ENCODE data around the gene MARK3. TPM values are rescaled to one million over a fixed set of nuclear protein-coding genes. Genes with fewer than 3 reads are reported as not detected.

The MARK3 gene
- total and polyA plus RNA-seq, 5 donors from 2014 or later, result 33.5 to 147 (median 37.6) TPM

GRCh38 chr14:103528587-103529382, 143.6 kb downstream of the MARK3 start, which contains the start of gene TRMT61A:
Gene TRMT61A (plus strand): TSS chr14:103529196. CDS start chr14:103529979, 783 bp downstream.
- H3K27me3 ChIP-seq (ENCODE audit: control insufficient read depth, insufficient read depth, low read length), result no peaks in the 10 kb centered on the region
- H3K4me1 ChIP-seq (ENCODE audit: control insufficient read depth, insufficient read depth, low read length, poor library complexity, severe bottlenecking), result peaks cover 29% of the 10 kb centered on the region
- H3K36me3 ChIP-seq (ENCODE audit: control insufficient read depth, insufficient read depth, low read length), result no peaks in the 10 kb centered on the region
- ATAC-seq (ENCODE audit: low read depth in 2 of 2) (peak; percentile 78 to 81), DNase-seq (peak; percentile 73 to 84 (median 78))
- no peaks in the 10 kb centered on the region for H3K36me3 Mint-ChIP-seq
- no peaks in the 10 kb centered on the region for H3K9me3 ChIP-seq (ENCODE audit: control insufficient read depth in 2 of 2, low read length in 2 of 2)
- peaks cover 22% of the 10 kb centered on the region for H3K27me3 Mint-ChIP-seq
- peak within 1 kb of the TSS; percentile 92 to 98 (median 97) for H3K27ac Mint-ChIP-seq
- peak within 1 kb of the TSS; percentile 90 to 95 (median 91) for H3K4me3 Mint-ChIP-seq
- peaks cover 0 to 3% (median 0%) of the 10 kb centered on the region in 7 donors for H3K9me3 Mint-ChIP-seq
- peak within 1 kb of the TSS; percentile 83 for H3K27ac ChIP-seq (ENCODE audit: insufficient read depth, low read length, poor library complexity, severe bottlenecking)
- peak within 1 kb of the TSS; percentile 78 for H3K4me3 ChIP-seq (ENCODE audit: low read depth, low read length)
- peaks cover 0 to 46% (median 14%) of the 10 kb centered on the region in 4 donors for H3K4me1 Mint-ChIP-seq

GRCh38 chr14:103529383-103530365, 144.5 kb downstream of the MARK3 start:
- H3K36me3 Mint-ChIP-seq, result no peaks in the 10 kb centered on the region
- H3K4me1 Mint-ChIP-seq, result peaks cover 0 to 46% (median 14%) of the 10 kb centered on the region in 4 donors
- H3K36me3 ChIP-seq (ENCODE audit: control insufficient read depth, insufficient read depth, low read length), result no peaks in the 10 kb centered on the region
- peak overlapping the region; percentile 90 to 95 (median 91) for H3K4me3 Mint-ChIP-seq
- H3K27ac Mint-ChIP-seq, result peak overlapping the region; percentile 92 to 98 (median 97)
- peaks cover 29% of the 10 kb centered on the region for H3K4me1 ChIP-seq (ENCODE audit: control insufficient read depth, insufficient read depth, low read length, poor library complexity, severe bottlenecking)
- no peak for DNase-seq
- H3K27me3 Mint-ChIP-seq, result peaks cover 13% of the 10 kb centered on the region
- peak overlapping the region; percentile 83 for H3K27ac ChIP-seq (ENCODE audit: insufficient read depth, low read length, poor library complexity, severe bottlenecking)
- peak overlapping the region; percentile 78 for H3K4me3 ChIP-seq (ENCODE audit: low read depth, low read length)
- no peak for ATAC-seq (ENCODE audit: low read depth in 2 of 2)
- no peaks in the 10 kb centered on the region for H3K9me3 ChIP-seq (ENCODE audit: control insufficient read depth in 2 of 2, low read length in 2 of 2)
- H3K9me3 Mint-ChIP-seq, result peaks cover 0 to 3% (median 0%) of the 10 kb centered on the region in 7 donors
- H3K27me3 ChIP-seq (ENCODE audit: control insufficient read depth, insufficient read depth, low read length), result no peaks in the 10 kb centered on the region

- Mint-ChIP-seq H3K36me3 (no peaks in the 10 kb centered on the region), H3K4me1 (peaks cover 0 to 46% (median 14%) of the 10 kb centered on the region in 4 donors), H3K27me3 (peaks cover 9% of the 10 kb centered on the region), H3K27ac (peak overlapping the region in 2 of 3 donors; percentile 62 to 92), H3K4me3 (peak overlapping the region; percentile 73 to 95 (median 91)), H3K9me3 (peaks cover 0 to 3% (median 0%) of the 10 kb centered on the region in 7 donors)
- H3K9me3 ChIP-seq (ENCODE audit: control insufficient read depth in 2 of 2, low read length in 2 of 2), result no peaks in the 10 kb centered on the region
- H3K27me3 ChIP-seq (ENCODE audit: control insufficient read depth, insufficient read depth, low read length), result no peaks in the 10 kb centered on the region
- H3K4me1 ChIP-seq (ENCODE audit: control insufficient read depth, insufficient read depth, low read length, poor library complexity, severe bottlenecking), result peaks cover 29% of the 10 kb centered on the region
- DNase-seq (no peak), ATAC-seq (ENCODE audit: low read depth in 2 of 2) (no peak)
- no peak overlapping the region for H3K4me3 ChIP-seq (ENCODE audit: low read depth, low read length)
- H3K27ac ChIP-seq (ENCODE audit: insufficient read depth, low read length, poor library complexity, severe bottlenecking), result no peak overlapping the region
- H3K36me3 ChIP-seq (ENCODE audit: control insufficient read depth, insufficient read depth, low read length), result no peaks in the 10 kb centered on the region
These were observed 145.2 kb downstream of the MARK3 start for GRCh38 chr14:103530390-103530789.

GRCh38 chr14:103530831-103531230, 145.6 kb downstream of the MARK3 start:
- no peak for DNase-seq
- H3K4me3 Mint-ChIP-seq, result peak overlapping the region; percentile 73 to 95 (median 91)

GRCh38 chr14:103531421-103532215, 146.4 kb downstream of the MARK3 start:
- no peaks in the 10 kb centered on the region for H3K9me3 ChIP-seq (ENCODE audit: control insufficient read depth in 2 of 2, low read length in 2 of 2)
- Mint-ChIP-seq H3K27ac (peak overlapping the region in 1 of 3 donors; percentile 94), H3K4me3 (peak overlapping the region in 3 of 4 donors; percentile 4 to 91 (median 54)), H3K4me1 (peaks cover 0 to 42% (median 14%) of the 10 kb centered on the region in 4 donors), H3K36me3 (no peaks in the 10 kb centered on the region), H3K27me3 (peaks cover 4% of the 10 kb centered on the region), H3K9me3 (peaks cover 0 to 3% (median 0%) of the 10 kb centered on the region in 7 donors)
- no peak overlapping the region for H3K27ac ChIP-seq (ENCODE audit: insufficient read depth, low read length, poor library complexity, severe bottlenecking)
- H3K4me3 ChIP-seq (ENCODE audit: low read depth, low read length), result no peak overlapping the region
- H3K36me3 ChIP-seq (ENCODE audit: control insufficient read depth, insufficient read depth, low read length), result no peaks in the 10 kb centered on the region
- H3K27me3 ChIP-seq (ENCODE audit: control insufficient read depth, insufficient read depth, low read length), result no peaks in the 10 kb centered on the region
- ATAC-seq (ENCODE audit: low read depth in 2 of 2), result no peak
- no peak for DNase-seq
- peaks cover 29% of the 10 kb centered on the region for H3K4me1 ChIP-seq (ENCODE audit: control insufficient read depth, insufficient read depth, low read length, poor library complexity, severe bottlenecking)

More at GRCh38 chr14:103530831-103531230, 145.6 kb downstream of the MARK3 start:
- Histone ChIP-seq H3K4me3 (ENCODE audit: low read depth, low read length) (no peak overlapping the region), H3K9me3 (ENCODE audit: control insufficient read depth in 2 of 2, low read length in 2 of 2) (no peaks in the 10 kb centered on the region), H3K36me3 (ENCODE audit: control insufficient read depth, insufficient read depth, low read length) (no peaks in the 10 kb centered on the region), H3K27ac (ENCODE audit: insufficient read depth, low read length, poor library complexity, severe bottlenecking) (no peak overlapping the region), H3K27me3 (ENCODE audit: control insufficient read depth, insufficient read depth, low read length) (no peaks in the 10 kb centered on the region), H3K4me1 (ENCODE audit: control insufficient read depth, insufficient read depth, low read length, poor library complexity, severe bottlenecking) (peaks cover 29% of the 10 kb centered on the region)
- Mint-ChIP-seq H3K4me1 (peaks cover 0 to 45% (median 14%) of the 10 kb centered on the region in 4 donors), H3K36me3 (no peaks in the 10 kb centered on the region), H3K27me3 (peaks cover 8% of the 10 kb centered on the region), H3K27ac (peak overlapping the region in 1 of 3 donors; percentile 62), H3K9me3 (peaks cover 0 to 3% (median 0%) of the 10 kb centered on the region in 7 donors)
- ATAC-seq (ENCODE audit: low read depth in 2 of 2), result no peak

GRCh38 chr14:103532216-103533136, 147.3 kb downstream of the MARK3 start:
- Mint-ChIP-seq H3K4me1 (peaks cover 0 to 36% (median 12%) of the 10 kb centered on the region in 4 donors), H3K27me3 (peaks cover 4% of the 10 kb centered on the region), H3K27ac (no peak overlapping the region), H3K36me3 (no peaks in the 10 kb centered on the region), H3K9me3 (peaks cover 0 to 2% (median 0%) of the 10 kb centered on the region in 7 donors), H3K4me3 (peak overlapping the region in 1 of 4 donors; percentile 54)
- H3K27me3 ChIP-seq (ENCODE audit: control insufficient read depth, insufficient read depth, low read length), result no peaks in the 10 kb centered on the region
- H3K36me3 ChIP-seq (ENCODE audit: control insufficient read depth, insufficient read depth, low read length), result no peaks in the 10 kb centered on the region
- H3K9me3 ChIP-seq (ENCODE audit: control insufficient read depth in 2 of 2, low read length in 2 of 2), result no peaks in the 10 kb centered on the region
- ATAC-seq (ENCODE audit: low read depth in 2 of 2), result no peak
- no peak overlapping the region for H3K27ac ChIP-seq (ENCODE audit: insufficient read depth, low read length, poor library complexity, severe bottlenecking)
- no peak for DNase-seq
- no peak overlapping the region for H3K4me3 ChIP-seq (ENCODE audit: low read depth, low read length)
- H3K4me1 ChIP-seq (ENCODE audit: control insufficient read depth, insufficient read depth, low read length, poor library complexity, severe bottlenecking), result peaks cover 29% of the 10 kb centered on the region

Data from CD4-positive, CD25-positive, alpha-beta regulatory T cell (primary cell).